HG02938 (cell line): ENCODE data around the gene CREG2.

ENCODE experiments used
- ATAC-seq: cut with Tn5 transposase; IDR thresholded peaks from one replicate; pipeline ENCODE4 v1.9.1; 2021; ENCODE audit warnings: mild to moderate bottlenecking, moderate library complexity; ENCODE audit not compliant: unreplicated experiment

CREG2 gene

DNA sequence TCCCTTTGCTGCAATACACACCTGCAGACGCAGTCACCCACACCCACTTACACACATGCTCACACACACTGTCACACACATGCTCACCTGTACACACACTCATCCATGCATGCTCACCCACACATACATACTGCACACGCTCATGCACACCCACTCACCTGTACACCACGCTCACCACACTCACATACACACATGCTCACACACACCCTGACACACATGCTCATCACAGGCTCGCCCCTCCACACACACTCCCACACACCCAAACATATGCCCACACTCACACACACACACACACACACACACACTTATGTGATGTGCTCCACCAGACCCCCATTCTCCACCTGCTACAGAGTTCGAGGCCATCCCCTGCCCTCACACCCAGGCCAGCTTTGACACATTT, 22.8 kb upstream of the CREG2 start:
- no peak for ATAC-seq

- no peak for ATAC-seq
These were observed 22.4 kb upstream of the CREG2 start for GRCh38 chr2:101409699-101410098.

DNA sequence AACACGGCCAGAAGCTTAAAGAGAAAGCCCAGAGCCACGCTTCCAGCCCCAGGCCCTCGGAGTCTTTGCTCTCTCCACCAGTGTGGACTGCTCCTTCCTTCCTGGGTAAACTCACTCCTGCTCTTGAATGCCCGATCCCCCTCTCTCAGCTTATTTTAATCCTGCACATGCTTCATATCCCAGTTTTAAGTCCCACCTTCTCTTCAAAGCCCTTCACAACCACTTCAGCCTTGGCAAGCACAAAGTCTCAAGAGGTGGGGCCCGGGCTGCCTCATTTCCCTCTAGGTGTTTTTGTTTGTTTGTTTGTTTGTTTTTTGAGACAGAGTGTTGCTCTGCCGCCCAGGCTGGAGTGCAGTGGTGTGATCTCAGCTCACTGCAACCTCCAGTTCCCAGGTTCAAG, 21.6 kb upstream of the CREG2 start:
- no peak for ATAC-seq

GRCh38 chr2:101405351-101405899, 18.1 kb upstream of the CREG2 start:
- ATAC-seq, result no peak

- ATAC-seq, result no peak
These were observed 16.4 kb upstream of the CREG2 start for GRCh38 chr2:101403745-101404144.

DNA sequence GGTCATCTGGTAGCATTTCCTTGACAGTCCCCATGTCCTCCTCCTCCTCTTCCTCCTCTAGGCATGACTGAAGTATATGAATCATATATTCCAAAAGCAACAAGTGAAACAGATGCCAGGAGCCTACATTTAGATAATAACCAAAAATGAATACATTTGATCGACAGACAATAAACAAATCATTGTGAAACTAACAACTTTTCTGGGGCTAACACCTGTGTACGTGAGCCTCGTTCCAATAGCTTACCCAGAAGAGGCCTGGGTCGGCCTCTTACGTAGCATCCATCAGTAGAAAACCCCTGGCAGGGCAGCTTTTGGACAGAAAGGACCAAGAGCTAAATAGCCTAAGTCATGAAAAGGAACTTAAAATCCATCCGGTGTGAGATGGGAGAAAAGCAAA, 15.3 kb upstream of the CREG2 start:
- no peak for ATAC-seq

DNA sequence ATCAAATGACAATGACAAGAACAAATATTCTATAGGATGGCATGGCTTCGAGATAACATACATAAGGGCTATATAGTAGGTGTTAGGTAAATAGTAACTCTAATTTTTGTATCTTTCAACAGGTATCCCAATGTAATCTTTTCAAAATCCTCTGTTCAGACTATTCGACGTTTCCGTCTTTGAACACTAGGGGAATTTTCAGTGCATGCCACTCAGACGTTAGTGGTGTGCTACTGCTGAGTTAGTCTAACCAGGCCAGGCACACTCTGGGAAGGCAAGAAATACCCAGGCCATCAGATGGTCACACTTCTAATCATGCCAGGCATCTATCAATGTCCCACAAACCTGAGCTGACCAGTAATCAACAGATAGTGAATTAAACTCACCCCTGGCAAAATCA, 14.6 kb upstream of the CREG2 start:
- ATAC-seq, result no peak

- no peak for ATAC-seq
These were observed 14.0 kb upstream of the CREG2 start for GRCh38 chr2:101401326-101401665.

DNA sequence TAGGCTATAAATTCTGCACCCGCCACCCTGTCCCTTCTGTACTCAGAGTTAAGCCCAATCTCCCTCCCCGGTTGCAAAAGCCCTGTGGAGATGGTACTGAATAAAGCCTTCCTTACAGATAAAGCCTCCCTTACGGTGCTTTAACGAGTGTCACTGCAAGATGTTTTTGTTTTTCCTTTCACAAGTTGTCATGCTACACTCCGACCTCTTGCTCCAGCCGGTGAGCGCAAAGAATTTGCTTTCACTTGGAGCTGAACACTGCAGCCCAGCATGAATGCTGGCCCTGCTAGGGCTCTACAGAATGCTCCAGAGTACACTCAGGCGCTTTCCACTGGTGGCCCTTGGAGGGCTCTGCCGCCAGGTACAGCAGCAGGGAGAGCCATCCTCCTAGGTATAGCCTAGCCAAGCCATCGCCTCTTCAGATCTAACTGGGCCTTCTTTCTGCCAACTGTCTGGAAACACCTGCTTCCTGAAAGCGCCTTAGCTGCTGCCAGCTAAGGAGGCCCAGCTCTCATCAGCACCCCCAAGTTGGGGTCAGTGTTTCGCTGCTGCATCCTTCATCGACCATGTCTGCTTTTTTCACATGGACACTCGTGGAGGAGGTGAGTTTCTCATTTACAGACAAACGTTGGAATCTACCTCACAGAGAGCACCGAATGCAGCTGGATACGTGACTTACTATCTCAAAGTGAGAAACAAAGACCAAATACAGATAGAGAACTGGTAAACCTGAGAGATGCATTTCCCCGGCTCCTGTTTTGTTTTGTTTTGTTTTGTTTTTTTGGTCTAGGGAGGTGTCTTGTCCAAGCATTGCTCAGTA, 13.4 kb upstream of the CREG2 start:
- ATAC-seq, result no peak

- no peak for ATAC-seq
These were observed 12.7 kb upstream of the CREG2 start for GRCh38 chr2:101400048-101400447.

DNA sequence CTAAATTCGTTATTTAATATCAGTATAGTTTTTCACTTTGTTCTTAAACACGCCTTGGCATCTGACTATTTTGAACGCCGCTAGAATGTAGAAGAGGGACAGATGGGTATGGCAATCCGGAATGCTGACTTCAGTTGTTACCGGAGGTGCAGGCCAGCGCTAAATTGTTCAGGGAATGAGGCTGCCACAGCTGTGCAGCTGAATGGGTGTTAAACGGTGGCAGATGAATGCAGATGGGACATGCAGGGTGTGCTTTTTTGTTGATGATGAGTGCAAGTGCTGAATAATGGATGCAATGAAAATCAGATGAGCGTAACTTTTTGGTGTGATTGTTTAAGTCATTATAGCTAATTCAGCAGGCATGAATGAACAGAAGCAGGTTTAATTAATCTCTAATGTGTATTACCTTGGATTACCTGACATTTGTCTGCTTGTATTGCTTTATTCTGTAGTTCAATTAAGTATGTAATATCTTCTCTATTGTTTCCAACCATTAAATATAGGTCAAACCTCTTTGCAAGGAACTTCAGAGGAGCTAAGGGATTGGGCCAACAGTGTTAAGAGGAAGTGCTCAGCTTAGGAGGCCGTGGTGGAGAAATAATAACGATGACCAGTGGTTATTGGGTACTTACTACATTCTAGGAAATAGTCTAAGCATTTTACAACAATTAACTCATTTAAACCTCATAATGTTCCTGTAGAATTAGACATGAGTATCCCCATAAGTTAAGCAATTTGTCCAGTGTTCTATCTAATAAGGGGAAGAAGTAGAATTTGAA, 11.9 kb upstream of the CREG2 start:
- ATAC-seq, result no peak

- no peak for ATAC-seq
These were observed 11.0 kb upstream of the CREG2 start for GRCh38 chr2:101398116-101398821.

DNA sequence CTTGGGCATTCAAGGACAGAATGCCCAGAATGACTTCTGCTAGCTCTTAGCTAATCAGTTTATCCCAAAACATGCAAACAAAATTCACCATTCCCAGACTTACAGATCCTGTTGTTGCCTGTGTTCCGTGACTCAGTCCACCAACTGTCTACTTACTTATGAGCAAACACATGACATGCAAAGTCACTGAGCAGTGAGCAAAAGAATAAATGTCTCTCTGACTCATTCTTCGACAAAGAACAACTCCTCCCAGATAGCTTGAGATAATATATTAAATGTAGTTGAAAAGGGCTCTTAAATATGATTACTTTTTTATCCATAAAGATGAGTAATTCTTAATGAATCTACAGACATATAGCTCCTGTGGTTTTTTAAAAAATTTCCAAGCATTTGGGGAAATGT, 9.0 kb upstream of the CREG2 start:
- ATAC-seq, result no peak

DNA sequence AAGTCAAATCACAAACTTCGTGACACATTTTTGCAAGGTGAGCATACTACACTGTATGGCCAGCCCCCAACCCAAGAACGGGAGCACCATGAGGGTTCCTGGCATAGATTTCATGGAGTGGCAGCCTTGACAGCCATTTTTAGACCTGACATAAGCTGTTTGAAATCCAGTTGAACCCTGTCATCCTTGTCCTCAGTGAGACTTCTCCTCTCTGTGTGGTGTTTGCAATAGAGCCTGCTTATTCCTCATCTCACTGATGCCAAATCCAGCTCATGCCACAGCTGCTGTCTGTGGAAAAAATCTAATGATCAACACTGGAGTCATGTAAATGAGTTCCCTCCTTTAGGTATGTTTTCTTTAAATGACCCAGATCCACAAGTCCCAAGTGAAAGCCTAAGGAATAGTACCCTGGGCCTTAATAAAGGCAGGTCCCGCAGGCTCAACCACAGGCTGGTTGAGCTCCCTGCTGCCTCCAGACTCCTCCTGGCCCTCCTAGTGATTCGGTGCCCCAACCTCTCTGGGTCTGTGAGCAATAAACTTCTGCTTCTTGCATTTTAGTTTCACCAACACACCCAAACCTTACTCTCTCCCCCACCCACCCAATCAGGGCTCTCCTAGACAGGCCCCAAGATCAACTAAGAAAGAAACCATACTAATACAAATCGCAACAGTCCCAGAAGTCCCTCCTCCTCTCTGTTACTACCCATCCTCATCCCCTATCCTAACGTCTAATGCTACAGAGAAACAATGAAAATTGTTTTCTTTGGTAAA, 8.4 kb upstream of the CREG2 start:
- no peak for ATAC-seq

DNA sequence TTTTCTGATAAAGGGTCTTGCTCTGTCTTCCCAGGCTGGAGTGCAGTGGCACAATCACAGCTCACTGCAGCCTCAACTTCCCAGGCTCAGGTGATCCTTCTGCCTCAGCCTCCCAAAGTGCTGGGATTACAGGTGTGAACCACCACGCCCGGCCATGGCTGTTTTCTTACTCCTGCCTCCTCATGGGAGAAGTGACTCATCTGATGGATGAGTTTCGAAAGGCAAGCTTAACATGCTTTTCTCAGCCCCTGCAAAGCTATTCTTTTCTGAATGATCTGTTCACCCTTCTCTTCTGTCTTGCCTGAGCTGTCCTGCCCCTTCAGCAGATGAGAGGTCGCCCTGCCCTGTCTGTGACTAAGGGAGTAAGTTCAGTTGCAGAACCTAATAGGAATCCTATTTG, 929 bp upstream of the CREG2 start:
- no peak for ATAC-seq

DNA sequence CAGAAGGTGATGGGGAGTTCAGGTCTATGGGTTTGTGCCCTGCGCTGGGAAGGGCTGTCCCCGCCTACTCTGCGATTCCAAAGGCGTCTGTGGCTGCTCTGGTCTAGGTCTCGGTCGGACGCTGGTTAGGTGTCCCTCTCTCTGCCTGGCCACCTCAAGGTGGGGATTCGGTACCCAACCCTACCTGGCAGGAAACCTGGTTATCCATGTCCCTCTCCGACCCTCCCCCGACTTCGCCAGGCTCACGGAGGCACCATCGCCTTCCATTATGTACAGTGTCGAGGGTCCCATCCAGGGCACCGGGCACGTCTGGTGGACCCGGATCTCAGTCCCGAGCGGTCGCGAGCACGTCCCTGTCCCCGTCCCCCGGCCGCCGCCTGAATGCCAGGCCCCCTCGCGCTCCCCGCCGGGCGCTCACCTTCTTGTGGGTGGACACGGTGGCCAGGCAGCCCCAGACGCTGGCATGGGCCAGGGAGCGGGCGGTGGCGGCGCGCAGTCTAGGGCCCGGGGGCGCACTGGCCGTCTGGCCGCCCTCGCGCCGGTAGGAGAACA, 628 bp downstream of the CREG2 start:
- no peak for ATAC-seq

DNA sequence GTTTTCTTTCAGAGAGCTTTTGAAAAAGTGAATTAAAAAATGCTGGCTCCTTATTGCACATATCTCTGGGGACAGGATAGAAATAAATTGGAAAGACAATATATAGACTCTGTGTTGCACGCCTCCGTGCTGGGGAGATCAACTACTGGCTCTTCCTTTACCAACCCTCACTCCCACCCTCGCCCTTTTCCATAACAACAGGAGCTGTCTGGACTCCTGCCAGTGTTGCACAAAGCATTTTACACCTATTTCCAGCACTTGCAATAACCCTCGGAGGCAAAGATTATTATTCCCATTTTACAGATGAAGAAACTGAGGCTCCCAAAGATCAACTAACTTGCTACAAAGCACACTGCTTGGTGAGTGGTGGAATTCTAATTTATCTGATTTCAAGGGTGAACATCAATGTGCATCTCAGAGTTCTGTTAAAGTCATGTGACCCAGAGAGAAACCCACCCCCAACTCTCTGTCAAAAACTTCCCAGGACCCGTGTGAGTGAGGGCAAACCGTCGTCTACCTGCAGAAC, 4.2 kb downstream of the CREG2 start:
- no peak for ATAC-seq

GRCh38 chr2:101382442-101382841, 4.9 kb downstream of the CREG2 start:
- no peak for ATAC-seq

GRCh38 chr2:101380376-101380775, 6.9 kb downstream of the CREG2 start:
- ATAC-seq, result no peak

GRCh38 chr2:101379091-101379490, 8.2 kb downstream of the CREG2 start:
- no peak for ATAC-seq
